ENCODE data around the gene SPRY2. TPM values are rescaled to one million over a fixed set of nuclear protein-coding genes. Genes with fewer than 3 reads are reported as not detected.

SPRY2 gene
- total RNA-seq, 4 donors from 2014 or later: 17.9 to 37.0 (median 24.5) TPM

- intact Hi-C loops (cut with DNase I): no loop called here
- Histone ChIP-seq H3K9me3 (no peaks in the 10 kb centered on the region), H3K4me1 (peaks cover 3 to 21% of the 10 kb centered on the region in 2 donors), H3K4me3 (replicated peaks in 1 of 3) (peak overlapping the region; percentile 24 to 58 (median 58)), H3K36me3 (peaks cover 4 to 9% of the 10 kb centered on the region in 2 donors), H3K27ac (peak overlapping the region; percentile 86 to 95 (median 91)), H3K27me3 (no peaks in the 10 kb centered on the region)
- TF ChIP-seq, protein P1, sequence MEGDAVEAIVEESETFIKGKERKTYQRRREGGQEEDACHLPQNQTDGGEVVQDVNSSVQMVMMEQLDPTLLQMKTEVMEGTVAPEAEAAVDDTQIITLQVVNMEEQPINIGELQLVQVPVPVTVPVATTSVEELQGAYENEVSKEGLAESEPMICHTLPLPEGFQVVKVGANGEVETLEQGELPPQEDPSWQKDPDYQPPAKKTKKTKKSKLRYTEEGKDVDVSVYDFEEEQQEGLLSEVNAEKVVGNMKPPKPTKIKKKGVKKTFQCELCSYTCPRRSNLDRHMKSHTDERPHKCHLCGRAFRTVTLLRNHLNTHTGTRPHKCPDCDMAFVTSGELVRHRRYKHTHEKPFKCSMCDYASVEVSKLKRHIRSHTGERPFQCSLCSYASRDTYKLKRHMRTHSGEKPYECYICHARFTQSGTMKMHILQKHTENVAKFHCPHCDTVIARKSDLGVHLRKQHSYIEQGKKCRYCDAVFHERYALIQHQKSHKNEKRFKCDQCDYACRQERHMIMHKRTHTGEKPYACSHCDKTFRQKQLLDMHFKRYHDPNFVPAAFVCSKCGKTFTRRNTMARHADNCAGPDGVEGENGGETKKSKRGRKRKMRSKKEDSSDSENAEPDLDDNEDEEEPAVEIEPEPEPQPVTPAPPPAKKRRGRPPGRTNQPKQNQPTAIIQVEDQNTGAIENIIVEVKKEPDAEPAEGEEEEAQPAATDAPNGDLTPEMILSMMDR (IDR thresholded peaks at IDR 0.05): no peak
- no peak for TF ChIP-seq POLR2A (IDR thresholded peaks at IDR 0.05)
- no peak for DNase-seq
- WGBS, 2 donors: 1% methylated on average over 8 of the region's 8 CpGs
Observed at GRCh38 chr13:80339563-80339911, 1.4 kb downstream of the SPRY2 start.

DNA sequence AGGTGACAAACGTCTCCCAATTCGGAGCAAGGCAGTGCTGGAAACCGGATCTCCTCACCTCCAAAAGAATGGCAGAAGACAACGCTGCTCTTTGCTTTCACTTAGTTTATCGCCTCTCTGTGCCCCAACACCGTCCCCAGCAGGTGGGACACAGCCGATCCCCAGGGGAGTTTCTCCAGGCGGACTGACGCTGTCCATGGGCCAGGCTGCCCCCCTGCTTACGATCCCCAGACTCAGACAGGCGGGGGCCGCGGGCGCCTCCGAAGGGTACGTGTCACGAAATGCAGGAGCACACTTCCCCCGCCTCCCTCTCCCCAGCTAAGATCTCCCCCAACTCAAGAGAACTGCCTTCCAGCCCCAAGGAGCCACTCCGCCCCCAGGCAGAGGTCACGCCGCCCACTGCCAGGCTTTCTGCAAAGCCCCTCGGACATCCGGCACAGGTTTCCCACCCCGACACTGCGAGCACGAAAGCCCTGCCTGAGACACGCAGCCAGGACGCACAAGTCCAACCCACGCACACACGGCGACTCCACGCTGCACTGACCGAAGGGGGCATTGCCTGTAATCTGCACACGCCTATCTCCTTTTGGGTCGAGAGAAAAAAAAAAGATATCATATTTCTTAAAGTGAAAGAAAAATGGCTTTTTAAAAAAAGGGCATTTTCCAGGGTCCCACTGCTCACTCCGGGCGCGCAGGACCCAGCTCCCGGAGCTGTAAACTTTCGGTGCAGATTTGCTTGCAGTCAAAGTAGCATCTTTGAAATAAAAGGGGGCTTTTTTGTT lies 2.0 kb downstream of the SPRY2 start:
- 1% methylated on average over 28 to 40 of the region's 40 CpGs for WGBS, 2 donors

DNA sequence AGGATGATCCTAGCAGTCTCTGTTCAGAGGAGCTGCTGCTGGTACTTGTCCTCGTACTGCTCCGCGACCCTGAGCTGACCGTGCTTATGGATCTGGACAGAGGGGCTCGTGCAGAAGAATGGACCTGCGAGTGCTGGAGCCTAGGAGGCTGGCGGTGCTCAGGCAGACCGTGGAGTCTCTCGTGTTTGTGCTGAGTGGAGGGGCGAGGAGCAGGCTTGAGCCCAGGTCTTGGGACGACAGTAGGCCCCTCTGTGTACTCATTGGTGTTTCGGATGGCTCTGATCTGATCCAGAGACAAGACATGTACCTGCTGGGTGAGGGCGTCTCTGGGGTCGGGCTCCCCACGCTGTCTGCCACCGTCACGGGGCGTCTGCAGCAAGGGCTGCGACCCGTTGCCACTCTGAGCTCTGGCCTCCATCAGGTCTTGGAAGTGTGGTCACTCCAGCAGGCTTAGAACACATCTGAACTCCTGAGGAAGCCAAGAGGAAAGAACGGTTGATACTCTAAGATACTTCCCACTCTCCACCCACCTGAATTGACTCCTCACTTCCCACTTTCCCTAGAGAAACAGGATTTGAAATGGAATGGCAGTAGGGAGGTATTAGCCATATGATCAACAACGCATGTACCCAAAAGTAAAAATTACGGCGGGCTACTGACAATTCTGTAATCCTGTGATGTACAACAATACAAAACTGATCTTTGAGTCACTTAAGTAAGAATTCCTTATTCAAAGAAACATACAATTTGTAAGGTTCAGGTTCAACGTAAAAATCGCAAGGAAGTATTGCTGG lies 3.4 kb downstream of the SPRY2 start:
- H3K9me3 ChIP-seq: no peaks in the 10 kb centered on the region
- no peak for TF ChIP-seq POLR2A (IDR thresholded peaks at IDR 0.05)
- TF ChIP-seq, protein P1 (IDR thresholded peaks at IDR 0.05): no peak
- no peaks in the 10 kb centered on the region for H3K27me3 ChIP-seq
- H3K4me1 ChIP-seq: peaks cover 0 to 17% of the 10 kb centered on the region in 2 donors
- peaks cover 4 to 9% of the 10 kb centered on the region in 2 donors for H3K36me3 ChIP-seq
- peak overlapping the region in 1 of 3 donors; percentile 58 for H3K4me3 ChIP-seq (replicated peaks in 1 of 3)
- WGBS, 2 donors: 72 to 82% methylated on average over 20 to 26 of the region's 26 CpGs
- H3K27ac ChIP-seq: peak overlapping the region in 2 of 3 donors; percentile 10 to 42
- intact Hi-C loops (cut with DNase I): no loop called here
- DNase-seq: no peak

More for the DNA sequence above, 2.0 kb downstream of the SPRY2 start:
- Histone ChIP-seq H3K9me3 (no peaks in the 10 kb centered on the region), H3K36me3 (peaks cover 4 to 9% of the 10 kb centered on the region in 2 donors), H3K4me1 (peaks cover 3 to 21% of the 10 kb centered on the region in 2 donors), H3K4me3 (replicated peaks in 1 of 3) (peak overlapping the region; percentile 24 to 58 (median 58)), H3K27ac (peak overlapping the region; percentile 86 to 95 (median 91)), H3K27me3 (no peaks in the 10 kb centered on the region)
- TF ChIP-seq, protein P1 (IDR thresholded peaks at IDR 0.05): peak in 3 of 6 experiments; percentile 7 to 26 (median 14)
- peak in 1 of 2 donors; percentile 41 for TF ChIP-seq POLR2A (IDR thresholded peaks at IDR 0.05)
- intact Hi-C loops (cut with DNase I): no loop called here
- DNase-seq: peak; percentile 76

DNA sequence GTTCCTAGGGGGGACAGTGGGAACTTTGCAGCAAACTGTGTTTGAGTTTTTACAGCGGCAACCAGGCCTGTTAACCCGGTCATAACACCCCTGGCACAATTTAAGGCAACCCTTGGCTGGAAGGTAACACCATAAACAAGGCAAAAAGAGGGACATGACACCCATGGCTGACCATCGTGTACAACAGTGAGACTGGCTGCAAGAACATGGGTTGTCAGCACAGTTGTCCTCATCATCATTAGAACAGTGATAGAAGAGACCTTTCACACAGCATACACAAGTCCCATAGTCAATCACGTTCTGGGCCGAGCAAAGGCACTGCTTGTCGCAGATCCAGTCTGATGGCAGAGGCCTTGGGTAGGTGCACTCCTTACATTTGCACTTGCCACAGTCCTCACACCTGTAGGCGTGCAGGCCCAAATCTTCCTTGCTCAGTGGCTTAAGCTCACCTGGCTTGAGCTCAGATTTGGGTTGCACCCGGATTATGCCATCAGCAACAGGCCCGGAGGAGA lies 4.1 kb downstream of the SPRY2 start:
- no peaks in the 10 kb centered on the region for H3K9me3 ChIP-seq
- 71 to 81% methylated on average over 6 to 9 of the region's 9 CpGs for WGBS, 2 donors
- H3K27ac ChIP-seq: peak overlapping the region in 2 of 3 donors; percentile 10 to 42
- intact Hi-C loops (cut with DNase I): no loop called here
- DNase-seq: no peak
- H3K4me1 ChIP-seq: peaks cover 0 to 17% of the 10 kb centered on the region in 2 donors
- TF ChIP-seq POLR2A (IDR thresholded peaks at IDR 0.05): no peak
- TF ChIP-seq, protein P1 (IDR thresholded peaks at IDR 0.05): no peak
- peaks cover 4 to 9% of the 10 kb centered on the region in 2 donors for H3K36me3 ChIP-seq
- no peaks in the 10 kb centered on the region for H3K27me3 ChIP-seq
- peak overlapping the region in 1 of 3 donors; percentile 11 for H3K4me3 ChIP-seq (replicated peaks in 1 of 3)
